GM18511 (cell line): ENCODE measurements around the gene LRRC4.

ENCODE experiments used
- ATAC-seq: cut with Tn5 transposase; IDR thresholded peaks from one replicate; pipeline ENCODE4 v1.9.1; 2021; ENCODE audit warnings: mild to moderate bottlenecking, moderate library complexity; ENCODE audit not compliant: unreplicated experiment

The LRRC4 gene

DNA sequence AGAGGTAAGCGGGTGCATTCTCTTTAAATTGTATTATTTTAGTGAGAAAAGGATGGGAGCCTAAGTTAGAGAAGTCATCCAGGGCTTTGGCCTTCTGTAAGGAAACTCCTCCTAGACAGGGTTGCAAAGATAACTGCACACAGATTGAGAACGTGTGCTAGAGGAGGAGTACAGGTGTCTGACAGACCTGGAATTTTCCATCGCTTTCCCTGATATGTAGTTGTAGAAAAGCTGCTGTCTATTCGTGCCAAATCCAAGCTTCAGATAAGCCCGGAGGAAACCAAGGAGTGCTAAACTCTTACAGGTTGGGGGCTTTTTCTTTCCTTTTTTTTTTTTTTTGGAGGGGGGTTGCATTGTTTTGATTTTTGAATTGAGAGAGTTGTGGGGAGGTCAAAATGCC lies 23.1 kb downstream of the LRRC4 start:
- no peak for ATAC-seq

DNA sequence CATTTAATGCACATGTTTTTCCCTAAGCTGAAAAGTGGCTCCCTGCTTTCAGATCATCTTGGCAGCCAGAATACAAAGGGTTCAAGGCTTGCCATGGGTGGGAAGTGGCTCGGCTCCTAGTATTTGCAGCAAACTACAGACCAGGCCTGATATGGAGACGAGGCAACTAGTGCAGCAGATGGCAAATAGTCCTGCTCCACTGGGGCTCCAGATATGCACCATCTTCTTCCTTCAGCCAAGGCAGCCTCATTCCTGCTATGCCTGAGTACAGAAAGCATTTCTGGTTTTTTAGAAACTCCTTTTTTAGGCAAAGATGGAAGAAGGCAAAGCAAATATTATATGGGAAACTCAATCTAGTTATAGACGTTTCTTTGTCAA lies 23.9 kb downstream of the LRRC4 start:
- ATAC-seq: no peak

DNA sequence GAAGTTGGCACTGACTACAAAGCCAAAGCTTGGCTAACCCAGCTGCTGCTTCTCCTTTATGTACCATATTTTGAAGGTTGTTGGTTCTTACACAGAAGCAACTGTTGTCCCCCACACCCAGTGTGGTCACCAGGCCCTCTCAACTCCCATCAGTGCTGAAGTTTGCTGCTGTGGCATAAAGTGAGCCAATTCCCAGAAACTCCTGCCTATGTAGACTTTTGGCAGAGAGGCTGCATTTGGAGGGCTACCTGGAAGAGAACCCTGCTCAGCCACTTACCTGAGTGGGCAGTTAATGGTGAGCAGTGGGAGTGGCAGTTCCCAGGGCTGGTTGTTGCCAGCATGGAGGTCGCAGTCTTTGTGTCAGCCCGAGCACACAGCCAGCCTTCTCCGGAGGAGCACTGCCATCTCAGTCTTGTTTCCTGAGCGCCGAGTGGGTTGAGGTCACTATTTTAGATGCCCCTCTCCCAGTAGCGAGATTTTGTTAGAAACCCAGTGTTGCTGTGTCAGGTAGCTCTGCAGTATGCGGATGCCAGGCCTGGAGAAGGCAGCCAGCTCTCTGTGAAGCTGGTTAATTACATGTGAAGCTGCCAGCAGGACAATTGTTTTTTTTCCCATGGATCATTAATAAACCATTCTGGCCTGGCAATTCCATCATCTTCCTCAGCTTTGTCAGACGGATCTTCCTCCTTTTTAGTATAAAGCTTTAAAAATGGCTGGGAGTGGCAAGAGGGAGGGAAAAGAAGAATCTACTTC lies 24.5 kb downstream of the LRRC4 start:
- ATAC-seq: no peak

DNA sequence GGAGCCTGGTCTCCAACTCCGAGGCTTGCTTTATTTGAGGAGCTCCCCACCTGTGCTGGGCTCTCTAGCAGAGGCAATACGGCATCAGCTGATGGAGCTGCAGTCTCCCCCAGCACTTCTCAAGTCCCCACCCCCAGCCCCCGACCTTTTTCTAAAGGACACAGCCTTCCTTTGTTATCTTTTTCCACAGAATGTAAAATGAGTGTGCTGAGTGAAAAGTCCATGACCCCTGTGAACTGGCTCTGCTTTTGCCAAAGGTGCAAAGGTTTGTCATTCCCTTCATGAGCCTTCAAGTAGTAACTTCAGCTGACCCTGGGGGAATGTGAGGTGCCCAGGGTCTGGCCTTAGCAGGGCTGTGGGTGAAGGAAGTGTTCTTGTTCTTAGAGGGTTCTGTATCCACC lies 25.5 kb downstream of the LRRC4 start:
- no peak for ATAC-seq

DNA sequence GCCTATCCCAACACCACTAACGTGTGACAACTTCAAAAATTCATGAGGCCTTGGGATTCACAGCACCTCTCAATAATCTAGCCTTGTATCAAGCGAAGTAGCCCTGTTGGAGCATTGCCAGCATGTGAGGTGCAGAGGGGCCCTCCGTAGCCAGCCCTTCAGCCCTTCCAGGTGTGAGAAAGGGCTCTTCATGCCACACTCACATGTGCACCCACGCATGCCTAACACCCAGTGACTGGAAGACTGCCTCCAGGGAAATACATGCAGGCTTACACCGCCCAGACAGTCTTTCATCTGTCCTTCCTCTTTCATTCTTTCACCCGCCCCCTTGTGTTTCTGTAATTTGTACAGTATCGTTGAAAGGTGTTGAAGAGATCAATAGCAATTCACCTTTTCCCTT lies 26.1 kb downstream of the LRRC4 start:
- ATAC-seq: no peak

DNA sequence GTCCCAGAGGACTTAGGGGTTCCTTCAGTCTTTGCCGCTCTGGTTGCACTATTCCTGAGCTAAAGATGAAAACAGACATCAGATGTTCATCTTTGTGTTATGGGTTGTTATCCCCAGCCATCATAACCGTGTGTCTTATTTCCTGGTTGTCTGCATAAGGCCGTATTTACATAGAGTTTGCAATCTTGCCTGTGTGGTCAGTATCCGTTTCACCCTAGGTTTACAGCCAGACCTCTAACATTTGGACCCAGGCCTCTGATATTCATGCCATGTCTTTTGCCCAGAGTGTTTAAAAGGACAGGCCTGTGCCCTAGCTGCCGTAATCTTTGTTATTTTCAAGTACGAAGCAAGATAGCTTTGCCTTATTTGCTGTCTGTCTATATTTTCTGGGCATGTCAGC lies 26.6 kb downstream of the LRRC4 start:
- no peak for ATAC-seq

DNA sequence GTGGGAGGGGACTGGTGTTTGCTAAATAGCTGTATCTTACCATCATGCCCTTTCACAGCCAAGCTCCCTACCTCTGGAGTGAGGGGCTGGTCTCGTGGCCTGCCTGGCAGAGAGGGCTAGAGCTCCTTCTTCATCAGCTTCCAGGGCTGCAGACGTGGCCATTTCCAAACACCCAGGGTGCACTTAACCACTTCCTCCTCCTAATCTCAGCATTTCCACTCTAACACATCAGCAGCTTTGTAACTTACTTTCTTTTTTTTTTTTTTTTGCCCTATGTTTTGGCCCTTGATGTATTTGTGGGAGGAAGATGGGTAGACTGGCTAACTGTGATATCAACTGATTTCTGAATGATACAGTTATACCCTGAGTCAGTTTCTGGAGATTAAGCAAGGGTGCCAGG lies 27.4 kb downstream of the LRRC4 start:
- ATAC-seq: no peak

DNA sequence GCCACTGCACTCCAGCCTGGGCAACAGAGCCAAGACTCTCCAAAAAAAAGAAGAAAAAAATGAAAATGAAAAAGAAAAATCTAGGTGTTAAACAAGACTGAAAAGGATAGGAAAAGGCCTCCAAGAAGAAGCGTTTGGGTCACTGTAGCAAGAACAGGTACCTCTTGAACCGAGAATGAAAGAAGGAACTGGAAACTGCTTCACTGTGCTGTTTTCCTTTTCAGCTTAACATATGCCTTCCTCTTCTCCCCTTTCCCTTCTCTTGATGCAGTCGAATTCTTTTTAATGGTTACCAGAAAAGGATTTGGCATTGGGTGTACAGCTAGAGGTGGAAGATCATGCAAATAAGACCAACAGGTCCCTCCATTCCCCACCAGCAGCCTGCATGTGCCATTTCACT lies 28.1 kb downstream of the LRRC4 start:
- ATAC-seq: peak; percentile 66

DNA sequence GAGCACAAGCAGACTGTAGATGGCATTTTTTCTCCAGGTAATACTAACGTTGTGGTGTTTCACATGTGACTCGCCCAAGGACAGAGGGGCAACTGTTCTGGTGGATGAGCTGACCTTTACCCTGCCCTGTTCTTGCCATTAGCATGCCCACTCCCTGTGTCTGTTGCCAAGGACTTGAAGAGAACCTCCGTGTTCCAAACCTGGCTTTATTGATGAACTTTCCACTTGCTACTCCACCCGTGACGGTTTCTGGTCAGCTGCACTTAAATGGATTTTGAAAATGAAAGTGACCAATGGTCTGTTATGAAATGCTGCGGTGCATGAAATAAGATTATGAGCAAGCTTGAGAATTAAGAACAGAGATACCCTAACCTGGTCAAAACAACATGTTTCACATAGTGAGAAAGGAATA lies 30.4 kb downstream of the LRRC4 start:
- peak; percentile 79 for ATAC-seq

DNA sequence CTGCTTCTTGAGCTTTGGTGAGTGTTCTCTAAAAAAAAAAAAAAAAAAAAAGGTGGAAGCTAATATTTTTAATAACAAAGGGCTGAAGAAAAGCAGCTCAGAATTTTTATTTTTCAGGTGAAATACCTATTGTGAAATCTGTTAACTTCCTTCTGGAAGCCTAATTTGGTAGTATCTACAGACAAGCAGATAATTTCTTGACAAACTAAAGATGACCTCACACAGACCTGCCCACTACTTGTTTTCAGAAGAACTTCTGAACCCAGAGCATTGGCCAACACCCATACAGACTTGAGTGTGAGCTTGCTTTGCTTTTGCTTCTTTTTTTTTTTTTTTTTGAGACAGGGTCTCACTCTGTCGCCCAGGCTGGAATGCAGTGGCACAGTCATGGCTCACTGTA lies 31.2 kb downstream of the LRRC4 start:
- no peak for ATAC-seq

DNA sequence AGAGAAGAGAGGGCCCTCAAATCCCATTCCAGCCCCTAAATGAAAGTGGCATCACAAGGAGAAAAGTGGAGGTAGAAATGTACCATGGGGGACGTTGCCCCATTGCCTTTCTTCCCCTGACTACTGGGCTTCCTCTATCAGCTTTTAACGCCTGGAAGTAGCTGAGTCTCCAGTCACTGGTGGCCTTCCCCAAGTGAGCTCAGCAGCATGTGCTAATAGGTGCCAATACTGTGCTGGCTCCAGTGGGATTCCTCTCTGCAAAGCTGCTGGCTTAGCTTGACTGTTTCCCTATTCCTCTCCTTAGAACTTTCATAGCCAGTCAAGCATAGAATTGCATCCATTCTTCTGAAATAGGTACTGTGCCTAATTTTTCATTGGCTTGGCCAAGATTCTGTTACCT lies 32.6 kb downstream of the LRRC4 start:
- no peak for ATAC-seq

DNA sequence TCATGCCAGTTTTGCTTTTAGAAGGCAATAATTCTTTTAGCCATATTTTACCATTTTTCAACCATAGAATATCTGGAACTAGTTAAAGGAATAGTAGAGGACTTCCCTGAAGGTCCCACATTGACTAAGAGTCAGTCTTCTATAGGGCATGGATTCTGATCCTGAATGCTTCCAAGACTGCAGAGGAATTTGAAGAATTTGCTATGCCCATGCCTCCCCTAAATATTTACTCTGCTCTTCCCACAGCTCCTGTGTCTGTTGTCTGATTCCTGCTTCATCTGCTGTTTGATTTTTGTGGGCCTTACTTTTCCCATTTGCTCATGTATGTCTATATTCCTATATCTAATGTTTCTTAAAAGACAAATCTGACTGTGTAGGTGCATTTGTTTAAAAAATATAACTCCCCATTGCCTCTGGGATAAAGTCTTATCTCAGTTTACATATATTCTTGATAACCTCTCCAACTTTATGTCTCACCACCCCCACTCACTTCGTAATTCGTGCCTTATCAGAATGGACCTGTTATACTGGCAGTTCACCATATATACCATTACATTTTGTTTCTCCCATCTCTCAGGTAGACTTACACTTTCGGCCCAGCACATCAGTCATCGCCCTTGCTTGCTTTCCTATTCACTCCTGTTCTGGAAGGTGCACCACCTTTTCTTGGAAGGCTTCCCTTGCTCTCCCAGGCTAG lies 33.9 kb downstream of the LRRC4 start:
- ATAC-seq: no peak

DNA sequence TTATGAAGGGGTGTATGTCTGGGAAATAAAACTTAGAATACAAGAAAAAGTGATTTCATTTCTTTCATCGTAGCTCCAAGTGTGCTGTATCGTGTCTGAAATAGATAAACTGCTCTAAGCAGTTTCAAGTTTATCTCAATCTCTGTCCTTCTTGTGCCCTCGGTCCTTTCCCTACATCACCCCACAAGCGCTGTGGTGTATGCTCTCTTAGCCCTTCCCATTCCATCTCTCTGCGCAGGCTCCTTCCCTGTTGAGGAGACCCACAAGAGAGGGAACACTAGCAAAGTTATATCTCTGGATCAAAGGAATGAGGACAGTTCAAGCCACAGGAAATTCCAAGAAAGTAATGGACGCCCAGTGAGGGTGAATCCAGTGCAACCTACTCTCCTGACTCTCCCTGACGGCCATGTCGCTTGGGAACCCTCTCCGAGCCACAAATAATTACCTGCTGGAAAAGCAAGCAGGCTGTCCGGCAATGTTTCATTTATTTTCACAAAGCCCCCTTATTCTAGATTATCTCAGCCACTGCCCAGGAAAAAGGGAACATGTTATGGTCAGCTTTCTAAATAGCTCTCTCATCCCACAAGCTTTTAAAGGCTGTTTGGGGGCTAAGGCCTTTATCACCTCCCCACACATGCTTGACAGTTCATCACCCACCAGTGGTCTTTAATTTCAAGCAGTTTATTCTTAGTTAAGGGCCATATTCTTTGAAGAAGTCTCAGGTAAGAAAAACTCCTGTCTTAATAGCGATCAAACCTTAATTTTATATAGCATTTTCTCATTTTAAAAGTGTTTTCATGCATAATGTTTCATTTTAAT lies 34.8 kb downstream of the LRRC4 start:
- ATAC-seq: no peak

DNA sequence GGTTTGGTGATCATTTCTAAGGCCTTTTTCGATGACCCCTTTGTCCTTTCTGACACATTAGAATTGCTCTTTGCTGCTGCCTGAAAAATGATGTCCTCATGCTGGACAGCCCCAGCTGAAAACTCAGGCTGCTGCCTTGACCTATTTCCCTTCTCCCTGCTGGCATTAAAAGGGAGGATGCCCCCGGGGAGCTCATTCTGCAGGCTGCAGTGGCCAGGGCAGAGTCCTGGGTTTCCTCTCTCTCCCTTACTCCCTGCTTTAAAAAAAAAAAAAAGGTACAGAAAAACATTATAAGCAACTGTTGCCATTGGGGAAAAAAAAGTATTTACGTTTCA lies 35.4 kb downstream of the LRRC4 start:
- ATAC-seq: no peak

DNA sequence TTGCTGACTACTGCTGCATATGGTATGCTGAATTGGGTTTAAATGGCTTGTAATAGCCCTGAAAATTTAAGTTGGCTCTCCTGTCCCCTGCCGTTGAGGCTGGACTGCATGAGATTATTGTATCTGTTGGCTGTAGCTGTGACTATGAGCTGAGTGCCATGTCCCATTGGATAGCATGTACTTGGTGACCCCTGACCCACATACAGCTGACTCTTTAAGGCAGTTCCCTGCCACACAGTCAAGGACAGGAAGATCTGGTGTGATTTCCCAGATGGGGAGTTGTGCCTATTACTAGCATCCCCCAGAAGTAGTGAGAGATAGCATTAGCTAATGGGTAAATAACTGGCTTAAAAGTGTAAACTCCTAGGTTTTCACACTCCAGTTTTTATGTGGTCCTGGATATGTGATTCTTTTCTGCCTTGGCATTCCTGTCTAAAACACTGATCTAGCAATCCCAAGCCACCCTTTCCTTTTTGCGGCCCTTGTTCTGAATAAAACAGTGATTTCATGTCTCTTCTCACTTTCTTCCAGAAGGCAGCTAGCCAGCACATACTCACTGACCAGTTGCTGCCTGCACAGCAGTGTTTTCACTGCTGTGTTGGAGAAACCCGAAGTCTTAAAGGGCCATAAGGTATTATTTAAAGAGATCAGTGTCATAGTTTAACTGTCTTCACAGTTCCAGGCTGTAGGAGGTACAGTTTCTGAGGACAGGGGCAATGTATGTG lies 35.9 kb downstream of the LRRC4 start:
- no peak for ATAC-seq

DNA sequence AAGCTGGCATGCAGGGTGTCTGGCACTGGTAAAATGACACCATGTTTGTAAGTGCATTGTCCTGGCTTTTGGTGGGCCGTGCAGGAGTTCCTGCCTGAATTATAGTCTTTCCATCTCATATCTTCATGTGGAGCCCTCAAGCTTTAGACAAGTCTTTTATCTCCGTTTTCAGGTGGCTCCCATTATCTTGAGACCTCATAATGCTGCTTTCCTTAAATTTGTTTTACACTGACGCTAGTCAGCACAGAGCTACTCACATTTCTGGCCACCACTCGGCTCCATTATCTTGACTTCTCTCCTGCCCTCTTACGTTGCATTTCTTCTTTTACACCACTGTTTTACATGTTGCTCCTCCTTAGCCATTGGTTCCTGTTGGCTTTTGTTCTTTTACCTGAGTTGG lies 37.2 kb downstream of the LRRC4 start:
- no peak for ATAC-seq

DNA sequence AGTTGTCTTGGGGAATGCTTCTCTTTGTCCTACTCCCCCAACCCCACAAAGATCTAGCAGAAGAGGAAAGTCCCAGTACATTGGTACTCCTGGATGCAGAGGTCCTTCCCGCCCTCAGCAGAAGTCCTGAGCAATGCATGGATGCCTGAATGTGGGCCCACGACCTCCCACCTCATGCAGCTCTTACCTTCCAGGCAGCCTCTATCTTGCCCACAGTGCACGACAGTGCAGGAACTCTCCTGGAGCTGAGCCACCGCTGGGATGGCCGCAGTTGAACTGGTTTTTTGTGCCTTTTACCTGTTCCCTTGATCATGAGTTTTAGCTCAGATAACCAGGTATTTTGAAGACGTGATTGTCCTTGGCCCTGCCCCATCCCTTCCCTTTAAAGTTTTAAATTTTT lies 37.9 kb downstream of the LRRC4 start:
- no peak for ATAC-seq

DNA sequence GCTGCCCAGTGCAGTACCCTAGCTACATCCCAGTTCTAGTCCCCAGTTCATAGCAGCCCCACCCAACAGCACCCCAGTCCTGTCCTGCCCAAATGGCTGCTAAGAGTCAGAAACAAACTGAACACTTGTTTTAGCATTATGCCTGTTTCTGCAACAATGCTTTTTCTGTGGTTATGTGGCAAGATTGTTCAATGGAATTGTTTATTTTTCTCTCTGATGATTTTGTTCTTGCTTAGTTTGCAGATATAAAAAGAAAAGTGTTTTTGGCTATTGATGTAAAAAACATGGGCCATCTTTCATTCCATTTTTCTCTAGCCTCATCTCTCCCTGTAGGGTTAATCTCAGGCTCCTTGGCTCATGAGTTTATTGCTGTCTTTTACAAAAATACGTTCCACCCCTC lies 42.5 kb downstream of the LRRC4 start:
- ATAC-seq: no peak

DNA sequence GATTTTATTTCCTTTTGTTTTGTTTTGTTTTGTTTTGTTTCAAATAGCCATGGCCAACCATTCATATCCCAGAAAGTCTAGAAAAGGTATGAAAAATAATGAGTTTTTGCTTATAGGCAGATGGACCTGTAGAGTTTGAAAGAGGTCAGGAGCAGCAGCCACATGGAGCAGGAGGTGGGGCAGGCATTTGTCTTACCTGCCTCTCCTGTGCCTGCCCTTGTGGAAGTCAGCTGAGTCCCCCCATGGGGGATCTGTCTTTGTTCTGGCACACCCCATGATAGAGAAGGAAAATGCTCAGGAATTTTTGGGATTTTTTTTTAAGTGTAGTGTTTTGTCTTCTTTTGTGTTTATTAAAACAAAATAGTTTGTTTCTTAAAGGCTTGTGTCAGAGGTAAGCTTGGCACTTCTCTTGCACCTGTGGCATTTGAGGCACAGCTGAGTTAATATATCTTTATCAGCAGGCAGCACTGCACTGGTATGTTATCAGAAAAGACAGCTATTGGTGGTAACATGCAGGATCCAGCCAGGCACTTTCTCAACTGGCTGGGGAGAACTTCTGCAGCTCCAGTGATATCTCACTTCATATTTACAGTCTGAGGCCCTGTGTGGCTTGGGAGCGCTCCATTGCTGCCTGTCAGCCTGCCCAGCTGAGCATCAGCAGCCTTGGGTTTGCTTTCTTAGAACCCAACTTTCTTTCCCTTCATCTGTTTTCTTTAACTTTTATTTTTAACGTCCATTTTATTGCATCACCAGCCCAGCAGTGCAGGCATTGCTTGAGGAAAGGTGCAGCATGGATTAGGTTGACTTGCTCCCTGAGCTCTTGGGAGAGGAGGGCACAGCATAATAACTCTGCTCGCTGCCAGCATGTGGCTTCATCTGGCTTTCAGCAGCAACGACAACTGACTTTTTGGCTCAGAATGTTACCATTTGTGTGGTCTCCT lies 44.4 kb downstream of the LRRC4 start:
- no peak for ATAC-seq

DNA sequence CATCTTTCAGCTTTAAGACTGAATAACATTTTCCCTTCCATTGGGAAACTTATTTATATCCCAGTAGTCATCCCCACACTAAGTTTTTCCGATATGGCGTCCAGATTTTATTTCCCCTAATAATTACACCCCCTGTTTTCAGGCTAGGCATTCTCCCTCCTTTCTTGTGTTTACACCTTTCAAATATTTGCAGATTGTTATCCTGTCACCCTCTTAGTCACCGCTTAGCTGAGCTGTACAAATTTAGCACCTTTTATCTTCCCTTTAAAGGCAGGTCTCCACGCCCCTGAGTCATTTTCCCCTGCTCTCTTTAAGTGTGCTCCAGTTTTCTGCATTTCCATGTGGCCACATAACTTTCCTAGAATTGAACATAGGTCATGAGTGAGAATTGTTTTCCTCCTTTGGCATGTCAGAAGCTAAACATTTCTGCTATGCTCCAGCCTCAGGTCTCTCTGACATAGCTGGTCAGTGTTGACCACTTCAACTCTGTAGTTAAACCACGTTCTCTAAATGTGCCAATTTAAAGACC lies 47.4 kb downstream of the LRRC4 start:
- no peak for ATAC-seq
